ENCODE results near the gene NCOA3. TPM values are rescaled to one million over a fixed set of nuclear protein-coding genes. Genes with fewer than 3 reads are reported as not detected.

NCOA3 gene
- total and polyA plus RNA-seq, 12 donors: 2.6 to 35.6 (median 22.2) TPM

GRCh38 chr20:47501116-47501481, 588 bp upstream of the NCOA3 start:
- no peaks in the 10 kb centered on the region for H3K9me3 ChIP-seq (replicated peaks in 1 of 3)
- TF ChIP-seq POLR2A (IDR thresholded peaks at IDR 0.05): no peak
- TF ChIP-seq CTCF (IDR thresholded peaks at IDR 0.05): no peak
- intact Hi-C loops (cut with DNase I): loop anchor here in 1 of 2 donors (10.0 kb wide), 1 partner anchor 64 kb away; no protein-coding TSS in a partner anchor
- DNase-seq: no peak
- H3K27ac ChIP-seq: peak overlapping the region in 4 of 5 donors; percentile 74 to 94 (median 90)
- WGBS, 4 donors: 25 to 34% (median 28%) methylated on average over 5 of the region's 5 CpGs
- H3K27me3 ChIP-seq: no peaks in the 10 kb centered on the region
- peaks cover 14 to 25% of the 10 kb centered on the region in 2 donors for H3K4me1 ChIP-seq (replicated peaks in 1 of 2)
- peak overlapping the region in 3 of 4 donors; percentile 49 to 92 (median 74) for H3K4me3 ChIP-seq
- no peaks in the 10 kb centered on the region for H3K36me3 ChIP-seq (replicated peaks in 1 of 2)

GRCh38 chr20:47502271-47503239, 868 bp downstream of the NCOA3 start:
- Histone ChIP-seq H3K27me3 (no peaks in the 10 kb centered on the region), H3K4me3 (peak overlapping the region; percentile 49 to 99 (median 83)), H3K4me1 (replicated peaks in 1 of 2) (peaks cover 14 to 30% of the 10 kb centered on the region in 2 donors), H3K9me3 (replicated peaks in 1 of 3) (no peaks in the 10 kb centered on the region), H3K36me3 (replicated peaks in 1 of 2) (no peaks in the 10 kb centered on the region), H3K27ac (peak overlapping the region; percentile 12 to 94 (median 90))
- WGBS, 4 donors: 0 to 1% (median 0%) methylated on average over 26 to 34 of the region's 34 CpGs
- TF ChIP-seq CTCF (IDR thresholded peaks at IDR 0.05) (peak in 1 of 6 experiments; percentile 4), POLR2A (IDR thresholded peaks at IDR 0.05) (peak in 1 of 2 donors; percentile 31)
- peak in 6 of 7 donors; percentile 18 to 48 (median 28) for DNase-seq
- intact Hi-C loops (cut with DNase I): loop anchor here in 1 of 2 donors (10.0 kb wide), 1 partner anchor 62 kb away; no protein-coding TSS in a partner anchor

- 56 to 68% (median 62%) methylated on average over 2 of the region's 2 CpGs for WGBS, 4 donors
- no peaks in the 10 kb centered on the region for H3K36me3 ChIP-seq (replicated peaks in 1 of 2)
- no peaks in the 10 kb centered on the region for H3K9me3 ChIP-seq (replicated peaks in 1 of 3)
- H3K27me3 ChIP-seq: no peaks in the 10 kb centered on the region
- no peak for DNase-seq
- TF ChIP-seq CTCF (IDR thresholded peaks at IDR 0.05): no peak
- no peak for TF ChIP-seq POLR2A (IDR thresholded peaks at IDR 0.05)
- H3K4me1 ChIP-seq (replicated peaks in 1 of 2): peaks cover 14 to 40% of the 10 kb centered on the region in 2 donors
- H3K4me3 ChIP-seq: peak overlapping the region in 1 of 4 donors; percentile 92
- peak overlapping the region in 1 of 5 donors; percentile 74 for H3K27ac ChIP-seq
- intact Hi-C loops (cut with DNase I): loop anchor here in 1 of 2 donors (10.0 kb wide), 1 partner anchor 61 kb away; no protein-coding TSS in a partner anchor
Measured at GRCh38 chr20:47503685-47504084, 2.0 kb downstream of the NCOA3 start.

GRCh38 chr20:47506335-47506734, 4.6 kb downstream of the NCOA3 start:
- intact Hi-C loops (cut with DNase I): loop anchor here in 1 of 2 donors (10.0 kb wide), 1 partner anchor 58 kb away; no protein-coding TSS in a partner anchor
- H3K4me1 ChIP-seq (replicated peaks in 1 of 2): peaks cover 9 to 37% of the 10 kb centered on the region in 2 donors
- no peaks in the 10 kb centered on the region for H3K9me3 ChIP-seq (replicated peaks in 1 of 3)
- no peak for DNase-seq
- H3K36me3 ChIP-seq (replicated peaks in 1 of 2): no peaks in the 10 kb centered on the region
- no peak overlapping the region for H3K27ac ChIP-seq
- H3K4me3 ChIP-seq: no peak overlapping the region
- TF ChIP-seq POLR2A (IDR thresholded peaks at IDR 0.05) (no peak), CTCF (IDR thresholded peaks at IDR 0.05) (no peak)
- no peaks in the 10 kb centered on the region for H3K27me3 ChIP-seq
- WGBS, 4 donors: 78 to 92% (median 86%) methylated on average over 2 of the region's 2 CpGs

All from adrenal gland (tissue), 12 donors.